ENCODE measurements around the gene RABGEF1.

DNA sequence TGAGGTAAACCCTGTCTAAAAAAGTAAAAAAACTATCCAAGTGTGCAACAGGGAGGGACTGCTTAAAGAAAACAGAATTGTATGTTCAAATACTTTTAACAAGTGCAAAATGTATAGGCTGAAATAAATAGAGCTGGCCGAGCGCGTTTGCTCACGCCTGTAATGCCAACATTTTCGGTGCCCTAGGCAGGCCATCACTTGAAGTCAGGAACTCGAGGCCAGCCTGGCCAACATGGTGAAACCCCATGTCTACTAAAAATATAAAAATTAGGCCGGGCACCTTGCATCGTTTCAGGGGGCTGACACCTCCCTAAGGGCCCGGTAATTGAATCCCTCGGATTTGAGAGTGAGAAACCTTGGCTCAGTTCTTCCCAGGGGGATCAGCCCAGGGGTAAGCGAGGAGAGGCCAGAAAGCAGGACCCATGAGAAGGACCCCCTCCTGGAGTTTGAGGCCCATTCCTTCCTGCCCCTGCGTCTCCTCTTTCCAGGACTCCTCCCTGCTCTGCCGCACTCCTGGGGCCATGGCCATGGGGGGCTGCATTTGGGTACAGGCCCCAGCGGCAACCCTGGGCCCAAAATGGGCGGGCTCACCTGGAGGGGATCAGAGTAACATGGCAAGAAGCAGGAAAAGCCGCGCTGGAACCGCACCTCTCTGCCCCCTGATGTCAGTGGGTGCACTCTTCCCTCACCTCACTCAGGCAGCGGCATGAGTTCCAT, 105.0 kb downstream of the RABGEF1 start:
- TF ChIP-seq, protein P1, sequence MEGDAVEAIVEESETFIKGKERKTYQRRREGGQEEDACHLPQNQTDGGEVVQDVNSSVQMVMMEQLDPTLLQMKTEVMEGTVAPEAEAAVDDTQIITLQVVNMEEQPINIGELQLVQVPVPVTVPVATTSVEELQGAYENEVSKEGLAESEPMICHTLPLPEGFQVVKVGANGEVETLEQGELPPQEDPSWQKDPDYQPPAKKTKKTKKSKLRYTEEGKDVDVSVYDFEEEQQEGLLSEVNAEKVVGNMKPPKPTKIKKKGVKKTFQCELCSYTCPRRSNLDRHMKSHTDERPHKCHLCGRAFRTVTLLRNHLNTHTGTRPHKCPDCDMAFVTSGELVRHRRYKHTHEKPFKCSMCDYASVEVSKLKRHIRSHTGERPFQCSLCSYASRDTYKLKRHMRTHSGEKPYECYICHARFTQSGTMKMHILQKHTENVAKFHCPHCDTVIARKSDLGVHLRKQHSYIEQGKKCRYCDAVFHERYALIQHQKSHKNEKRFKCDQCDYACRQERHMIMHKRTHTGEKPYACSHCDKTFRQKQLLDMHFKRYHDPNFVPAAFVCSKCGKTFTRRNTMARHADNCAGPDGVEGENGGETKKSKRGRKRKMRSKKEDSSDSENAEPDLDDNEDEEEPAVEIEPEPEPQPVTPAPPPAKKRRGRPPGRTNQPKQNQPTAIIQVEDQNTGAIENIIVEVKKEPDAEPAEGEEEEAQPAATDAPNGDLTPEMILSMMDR (IDR thresholded peaks at IDR 0.05): no peak
- no peak for TF ChIP-seq POLR2A (IDR thresholded peaks at IDR 0.05)
- no peak for TF ChIP-seq EP300 (IDR thresholded peaks at IDR 0.05)
